IPS-NIHi7 (cell line): ENCODE data around the gene NCAM1.

Source experiments
- DNase-seq: peaks from one replicate; pipeline ENCODE4 v3.0.0; 2012; ENCODE audit warnings: mixed read lengths; ENCODE audit errors: extremely low spot score

The NCAM1 gene

DNA sequence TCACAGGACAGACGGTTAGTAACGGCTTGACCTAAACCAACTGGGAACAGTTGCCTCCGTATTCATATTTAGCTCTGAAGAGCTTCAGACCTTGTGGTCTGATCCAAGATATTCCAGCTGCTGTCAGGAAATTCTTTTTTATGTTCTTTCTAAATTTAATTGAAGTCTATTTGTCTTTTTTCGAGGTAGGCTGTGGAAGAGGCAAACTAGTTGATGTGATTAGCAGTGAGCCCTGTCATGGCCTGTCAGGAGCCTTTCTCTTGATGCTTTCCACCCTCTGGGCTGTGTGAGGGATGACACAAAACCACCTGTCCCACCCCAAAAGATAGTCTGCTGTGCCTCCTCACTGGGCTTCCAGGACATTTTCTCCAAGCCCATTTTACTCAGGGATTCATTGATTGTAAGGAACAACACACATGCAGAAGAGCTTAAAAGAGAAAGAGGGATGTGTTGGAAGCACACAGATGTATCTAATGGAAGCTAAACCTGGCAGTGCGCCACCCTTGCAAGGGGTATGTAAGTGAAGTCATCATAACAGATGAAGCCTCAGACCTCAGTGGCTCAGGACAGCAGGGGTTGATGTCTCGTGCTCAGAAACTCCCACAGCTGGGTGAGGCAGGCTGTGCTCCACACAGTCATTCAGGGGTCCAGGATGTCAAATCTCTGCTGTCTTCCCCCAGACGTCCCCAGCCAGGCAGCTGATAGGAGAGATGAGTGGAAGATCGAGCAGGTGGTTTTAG lies 170.0 kb downstream of the NCAM1 start:
- no peak for DNase-seq

DNA sequence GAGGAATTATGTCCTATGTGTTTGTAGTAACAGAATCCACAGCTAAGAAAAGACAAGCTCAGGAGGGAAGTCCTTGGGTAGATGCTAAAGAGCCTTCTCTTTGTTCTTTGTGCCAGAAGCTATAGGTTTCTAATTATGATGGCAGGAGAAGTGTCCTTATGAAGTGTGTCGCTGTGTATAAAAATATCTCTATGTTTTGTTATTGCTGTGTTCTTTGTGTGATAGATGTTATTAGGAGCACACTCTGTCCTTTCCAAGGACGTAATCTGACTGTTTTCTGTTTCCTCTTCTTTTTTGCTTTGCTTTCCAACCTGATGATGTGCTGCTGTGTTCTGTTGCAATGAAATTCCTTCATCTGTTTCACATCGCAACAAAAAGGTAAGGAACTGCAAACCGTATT lies 171.9 kb downstream of the NCAM1 start:
- no peak for DNase-seq

DNA sequence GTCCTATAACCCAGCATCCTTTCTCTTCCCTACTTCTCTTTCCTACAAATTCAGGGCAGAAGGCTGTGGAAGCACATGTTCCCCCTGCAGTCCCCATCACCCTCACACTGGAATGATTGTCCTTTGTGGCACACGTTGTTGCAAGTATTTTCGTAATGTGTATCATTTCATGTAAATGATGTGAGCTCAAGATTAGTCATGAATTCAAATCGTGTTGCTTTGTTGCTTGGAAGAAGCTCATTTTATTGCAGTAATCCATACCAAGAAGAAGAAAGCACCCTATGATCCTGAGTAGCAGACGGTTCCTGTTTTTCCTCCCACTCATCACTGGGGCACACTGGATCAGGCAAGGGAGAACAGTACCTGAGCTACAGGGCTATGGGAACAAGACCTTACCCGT lies 173.4 kb downstream of the NCAM1 start:
- no peak for DNase-seq

DNA sequence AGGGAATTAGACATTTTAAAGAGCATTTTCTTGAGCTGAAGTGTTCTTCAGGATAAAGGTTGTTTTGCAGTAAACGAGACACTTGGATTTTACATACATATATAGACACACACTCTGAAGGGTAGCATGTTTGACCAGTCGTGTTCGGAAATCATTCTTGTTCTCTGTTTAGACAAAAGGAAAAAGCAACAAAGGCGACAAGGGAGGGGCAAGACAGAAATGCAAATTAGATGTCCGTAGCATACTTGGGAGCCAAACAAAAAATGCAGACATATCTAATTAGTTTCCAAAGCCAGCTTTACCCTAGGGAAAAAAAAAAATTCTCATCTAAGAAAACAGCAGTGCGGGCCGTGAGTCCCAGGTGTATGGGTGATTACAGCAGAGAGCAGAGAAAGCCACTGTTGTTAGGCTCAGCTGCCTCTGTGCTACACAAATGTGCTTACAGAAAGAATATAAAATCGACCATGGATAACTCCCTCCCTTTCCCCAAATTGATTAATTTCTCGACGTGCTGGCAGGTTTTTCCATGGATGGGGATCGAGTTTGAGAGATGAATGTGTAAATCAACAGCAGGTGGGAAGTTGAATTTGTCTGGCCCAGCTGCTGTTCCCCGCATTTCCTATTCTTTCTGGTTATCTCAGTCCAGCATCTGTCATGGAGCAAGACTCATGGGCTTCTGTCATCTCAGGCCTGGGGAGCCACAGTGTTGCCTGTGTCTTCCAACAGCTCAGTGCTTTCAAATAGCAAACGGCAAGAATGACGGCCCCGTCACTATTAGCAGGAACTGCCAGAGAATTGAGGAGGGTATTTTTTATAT lies 176.7 kb downstream of the NCAM1 start:
- DNase-seq = no peak

DNA sequence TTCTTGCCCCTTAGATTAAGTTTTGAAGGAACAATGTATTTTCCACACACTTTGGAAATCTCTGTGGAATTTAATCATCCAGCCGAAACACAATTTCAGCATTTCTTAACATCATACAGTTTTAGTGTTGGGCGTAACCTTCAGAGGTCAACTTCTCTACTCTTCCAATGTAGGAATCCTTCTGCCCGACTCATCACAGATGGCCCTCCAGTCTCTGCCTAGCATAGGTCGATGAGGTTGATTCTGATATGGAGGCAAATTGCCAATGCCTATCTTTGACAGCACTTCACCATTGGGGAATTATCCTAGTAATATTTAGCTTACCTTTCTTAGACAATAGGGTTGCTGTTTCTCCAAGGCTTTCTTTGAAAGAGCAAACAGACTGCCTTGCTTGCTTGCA lies 177.5 kb downstream of the NCAM1 start:
- DNase-seq = no peak

DNA sequence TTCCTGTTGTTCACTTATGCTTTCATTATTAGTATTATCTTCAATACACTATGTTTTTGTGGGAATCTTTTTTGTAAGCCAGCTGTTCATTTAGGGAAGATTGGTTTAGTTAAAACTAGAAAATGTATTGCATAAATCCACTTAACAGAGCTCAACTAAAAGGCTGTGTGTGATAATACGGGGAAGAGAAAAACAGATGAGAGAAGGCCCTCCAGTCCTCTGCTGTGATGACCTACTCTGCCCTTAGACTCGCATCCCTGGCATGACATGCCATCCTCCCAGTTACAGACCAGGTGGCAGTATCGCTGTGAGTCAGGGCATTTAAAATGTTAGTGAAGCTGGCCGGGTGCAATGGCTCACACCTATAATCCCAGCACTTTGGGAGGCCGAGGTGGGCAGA lies 179.8 kb downstream of the NCAM1 start:
- no peak for DNase-seq

DNA sequence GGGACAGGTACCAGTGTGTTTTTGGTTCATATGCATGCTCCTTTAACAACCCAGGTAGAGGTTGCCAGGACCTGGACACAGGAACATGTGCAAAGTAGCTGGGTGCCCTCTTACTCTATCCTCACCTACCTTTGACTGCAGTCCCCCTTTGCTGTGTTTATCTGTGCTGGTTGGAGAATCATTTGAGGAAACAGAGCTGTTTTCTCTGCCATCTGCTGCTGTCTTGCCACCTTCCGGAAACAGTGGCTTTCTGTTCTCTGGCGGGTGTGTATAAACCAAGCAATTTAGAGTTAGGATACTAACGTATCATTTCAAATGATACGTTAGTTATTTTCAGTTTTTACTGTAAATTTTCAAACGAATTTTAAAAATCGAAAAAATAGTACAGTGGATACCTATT lies 181.3 kb downstream of the NCAM1 start:
- DNase-seq = no peak

DNA sequence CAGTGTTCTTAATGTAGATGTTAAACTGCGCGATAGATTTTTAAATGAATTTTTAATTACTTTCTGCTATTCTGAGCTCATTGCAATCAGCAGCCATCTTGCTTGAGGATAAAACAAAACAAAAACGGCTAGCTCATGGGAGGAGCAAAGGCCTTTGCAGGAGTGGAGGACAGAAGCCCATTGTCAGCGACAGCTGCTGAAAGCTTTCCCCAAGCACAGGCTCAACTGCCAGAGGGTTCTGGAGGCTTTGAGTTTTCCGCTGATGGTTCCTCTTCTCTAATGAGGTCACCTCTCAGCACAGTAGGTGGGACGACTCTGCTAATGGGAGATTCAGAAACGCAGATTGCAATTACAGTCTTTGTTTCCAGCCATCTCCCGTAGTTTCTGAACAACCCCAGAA lies 186.0 kb downstream of the NCAM1 start:
- DNase-seq = peak; percentile 53

DNA sequence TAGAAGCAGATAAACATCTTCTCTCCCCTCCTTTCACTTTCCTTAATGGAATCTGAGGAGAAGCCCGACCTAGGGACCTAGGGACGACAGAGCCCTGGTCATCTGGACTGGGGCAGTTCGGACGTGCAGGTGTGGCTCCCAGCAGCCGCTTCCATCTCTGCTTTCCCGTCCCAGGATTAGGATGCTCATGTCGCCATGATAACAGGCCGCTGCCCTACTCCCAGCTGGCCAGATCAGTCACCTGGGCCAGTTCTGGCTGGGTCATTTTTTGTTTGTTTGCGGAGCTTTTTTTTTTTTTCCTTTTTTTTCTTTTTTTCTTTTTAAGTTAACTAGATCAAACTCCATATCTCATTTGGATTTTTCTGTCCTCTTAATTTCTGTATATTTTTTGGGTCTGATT lies 186.9 kb downstream of the NCAM1 start:
- DNase-seq = no peak

DNA sequence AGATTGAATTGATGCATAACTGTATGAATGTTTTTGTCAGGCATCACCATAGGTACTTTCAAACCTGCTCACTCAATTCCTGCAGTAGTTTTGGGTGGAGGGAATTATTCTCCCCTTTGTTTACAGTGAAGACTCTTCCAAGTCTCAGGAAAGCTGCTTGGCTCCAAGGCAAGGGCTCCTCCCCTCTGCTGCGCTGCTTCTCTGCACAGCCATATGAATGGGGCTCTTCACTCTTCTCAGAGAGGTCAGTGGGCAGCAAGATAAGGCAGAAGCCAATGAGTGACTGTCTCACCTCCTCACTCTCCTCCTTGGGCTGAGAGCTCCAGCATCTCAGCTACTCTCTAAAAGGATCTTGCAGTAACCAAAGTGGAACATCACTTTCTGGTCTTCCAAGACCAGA lies 187.4 kb downstream of the NCAM1 start:
- no peak for DNase-seq

DNA sequence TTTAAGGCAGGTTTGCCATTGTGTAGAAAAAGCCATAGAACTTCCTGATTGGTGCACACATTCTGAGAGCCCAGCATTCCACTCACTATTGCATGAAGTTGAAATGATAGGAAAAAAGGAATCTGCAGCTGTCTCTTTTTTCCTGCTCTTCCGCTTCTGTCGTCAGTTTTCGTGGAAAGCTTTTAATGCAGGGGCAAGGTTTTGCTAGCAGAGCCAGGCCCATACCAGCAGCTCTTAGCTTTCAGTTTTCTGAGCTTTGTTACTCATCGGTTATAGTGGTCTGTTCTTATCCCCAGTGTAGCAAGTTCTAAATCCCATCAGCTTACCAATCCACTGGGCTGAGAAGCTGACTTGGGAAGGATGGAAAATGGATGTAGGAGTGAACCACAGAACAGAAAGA lies 190.3 kb downstream of the NCAM1 start:
- DNase-seq = no peak

DNA sequence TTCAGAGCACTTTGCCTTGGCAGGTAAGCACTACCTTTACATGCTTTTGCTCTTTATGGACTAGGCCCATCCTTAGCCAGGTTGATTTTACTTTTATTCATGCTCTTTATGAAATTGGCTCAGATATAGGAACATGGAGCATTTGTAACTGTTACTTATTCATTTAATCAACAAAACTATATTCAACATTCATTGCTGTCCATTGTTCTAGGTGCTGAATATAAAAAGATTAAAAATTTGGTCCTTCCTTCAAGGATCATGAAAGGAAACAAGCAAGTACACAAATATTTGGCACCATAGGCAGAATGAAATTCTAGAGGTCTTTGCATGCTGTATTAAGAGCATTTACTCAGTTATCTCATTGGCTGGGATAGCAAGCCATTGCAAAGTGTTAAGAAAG lies 191.3 kb downstream of the NCAM1 start:
- no peak for DNase-seq

DNA sequence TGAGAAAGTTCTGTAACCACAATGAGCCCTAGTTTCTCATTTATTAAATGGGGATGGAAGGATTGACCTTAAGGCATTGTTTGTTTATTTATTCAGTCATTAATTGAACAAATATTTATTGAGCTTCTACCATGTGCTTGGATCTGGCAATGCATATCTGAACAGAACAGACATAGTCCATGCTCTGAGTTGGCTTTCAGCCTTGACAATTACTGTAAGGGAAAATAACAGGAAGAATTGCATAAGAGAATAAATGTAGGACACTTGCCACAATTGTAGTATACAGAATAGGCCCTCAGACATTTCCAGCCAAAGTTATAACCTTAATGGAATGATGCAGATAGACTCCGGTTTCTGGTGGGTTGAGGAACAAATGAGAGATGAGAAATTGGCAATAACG lies 192.6 kb downstream of the NCAM1 start:
- DNase-seq = no peak

DNA sequence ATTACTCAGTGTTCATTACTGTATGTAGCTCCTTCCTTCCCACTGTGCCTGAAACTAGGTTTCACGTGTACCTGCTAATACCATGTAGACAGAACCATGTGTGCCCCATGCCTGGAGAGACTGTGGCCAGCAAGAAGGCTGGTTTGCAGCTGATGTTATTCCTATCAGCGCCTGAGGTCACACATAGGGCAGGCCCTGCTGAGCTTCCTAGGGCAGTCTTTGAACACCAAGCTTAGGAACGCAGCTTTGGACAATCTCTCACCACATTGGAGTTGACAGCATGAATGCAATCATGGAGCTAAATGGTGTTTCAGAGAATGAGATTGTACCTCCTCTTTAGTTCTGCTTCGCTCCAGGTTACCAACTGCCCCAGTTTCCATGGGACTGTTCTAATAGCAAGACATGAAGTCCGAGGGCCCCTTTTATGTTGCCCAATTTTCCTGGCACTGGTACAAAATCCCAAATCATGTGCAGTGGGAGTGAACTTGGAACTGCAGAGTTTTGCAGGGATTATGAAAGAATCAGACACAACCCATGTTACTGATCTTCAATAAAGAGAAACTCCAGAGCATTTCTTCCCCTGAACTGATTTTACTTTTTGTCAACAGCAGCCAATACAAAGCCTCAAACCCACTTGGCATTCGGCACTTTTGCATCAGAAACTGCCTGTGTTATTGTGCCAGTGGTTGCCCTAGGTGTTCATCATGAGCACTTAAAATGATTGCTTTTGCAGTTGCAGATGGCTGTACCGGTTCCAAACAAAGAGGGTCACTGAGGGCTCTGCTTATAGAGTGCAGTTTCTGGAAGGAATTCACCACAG lies 199.0 kb downstream of the NCAM1 start:
- no peak for DNase-seq

DNA sequence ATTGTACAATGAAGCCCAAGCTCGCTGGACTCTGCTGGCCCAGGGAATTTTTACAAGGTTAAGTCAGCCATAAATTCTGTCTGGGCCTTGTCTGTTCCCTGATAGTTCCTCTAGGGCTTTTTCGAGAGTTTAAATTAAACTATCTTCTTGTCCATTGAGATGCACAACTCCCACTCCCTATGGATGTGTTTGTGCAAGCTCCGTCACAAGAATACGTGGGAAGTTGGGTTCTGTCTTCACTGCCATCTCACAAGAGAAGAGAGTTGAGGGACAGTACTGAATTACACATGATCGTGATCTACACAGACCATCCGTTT lies 199.5 kb downstream of the NCAM1 start:
- no peak for DNase-seq

DNA sequence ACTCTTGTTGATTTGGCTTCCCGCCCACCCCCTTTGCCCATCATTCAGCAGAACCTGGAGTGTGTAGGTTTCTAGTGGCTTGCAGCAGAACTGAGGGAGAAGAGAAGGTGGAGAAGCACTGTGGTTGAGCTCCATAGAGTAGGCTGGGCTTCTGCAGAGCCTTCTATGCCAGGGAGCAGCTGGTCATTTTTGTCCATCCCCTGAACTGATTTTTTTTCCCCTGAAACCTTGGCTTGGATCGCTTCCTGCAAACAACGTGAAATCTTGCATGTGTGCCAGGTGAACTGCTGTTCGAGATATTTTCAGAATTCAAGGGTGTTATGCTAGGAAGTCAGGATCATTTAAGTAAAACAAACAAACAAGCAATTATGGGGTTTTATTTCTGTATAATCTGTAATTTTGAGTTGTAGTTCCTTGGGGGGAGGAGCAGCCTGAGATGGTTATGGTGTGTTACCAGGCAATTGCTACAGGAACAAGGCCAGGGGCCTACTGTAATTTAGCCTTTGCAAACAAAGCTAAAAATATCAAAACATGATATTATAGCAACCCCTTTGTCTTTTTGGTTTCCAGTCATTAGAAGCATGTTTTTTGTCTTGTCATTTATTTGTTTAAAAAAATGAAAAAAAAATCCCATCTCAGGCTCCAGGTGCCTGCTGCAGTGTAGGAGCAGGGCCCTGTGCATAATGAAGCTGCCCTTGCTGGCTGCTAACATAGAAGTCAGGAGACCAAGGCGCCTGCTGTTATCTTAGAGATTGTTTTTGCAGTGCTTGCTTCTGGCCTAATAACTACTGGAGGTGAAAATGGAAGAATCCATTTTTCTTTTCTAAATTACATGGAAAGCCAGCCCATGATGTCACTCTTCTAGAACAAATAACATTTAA lies 200.7 kb downstream of the NCAM1 start:
- no peak for DNase-seq

DNA sequence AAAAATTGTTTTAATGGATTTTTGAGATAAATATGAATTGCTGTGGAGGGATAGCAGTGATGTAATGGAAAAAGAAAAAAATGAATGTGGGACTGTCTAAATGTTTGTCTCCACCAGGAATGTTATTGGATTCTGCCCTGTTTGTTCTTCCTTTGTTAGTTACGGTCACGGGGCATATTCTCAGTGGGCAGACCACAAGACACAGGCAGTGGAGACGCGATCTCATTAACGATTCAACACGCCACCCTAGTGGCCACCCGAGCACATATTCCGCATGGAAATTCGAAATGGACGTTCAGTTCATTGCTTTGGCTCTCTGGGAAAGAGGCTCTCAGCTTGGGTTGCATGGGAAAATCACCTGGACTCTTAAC lies 201.4 kb downstream of the NCAM1 start:
- no peak for DNase-seq

DNA sequence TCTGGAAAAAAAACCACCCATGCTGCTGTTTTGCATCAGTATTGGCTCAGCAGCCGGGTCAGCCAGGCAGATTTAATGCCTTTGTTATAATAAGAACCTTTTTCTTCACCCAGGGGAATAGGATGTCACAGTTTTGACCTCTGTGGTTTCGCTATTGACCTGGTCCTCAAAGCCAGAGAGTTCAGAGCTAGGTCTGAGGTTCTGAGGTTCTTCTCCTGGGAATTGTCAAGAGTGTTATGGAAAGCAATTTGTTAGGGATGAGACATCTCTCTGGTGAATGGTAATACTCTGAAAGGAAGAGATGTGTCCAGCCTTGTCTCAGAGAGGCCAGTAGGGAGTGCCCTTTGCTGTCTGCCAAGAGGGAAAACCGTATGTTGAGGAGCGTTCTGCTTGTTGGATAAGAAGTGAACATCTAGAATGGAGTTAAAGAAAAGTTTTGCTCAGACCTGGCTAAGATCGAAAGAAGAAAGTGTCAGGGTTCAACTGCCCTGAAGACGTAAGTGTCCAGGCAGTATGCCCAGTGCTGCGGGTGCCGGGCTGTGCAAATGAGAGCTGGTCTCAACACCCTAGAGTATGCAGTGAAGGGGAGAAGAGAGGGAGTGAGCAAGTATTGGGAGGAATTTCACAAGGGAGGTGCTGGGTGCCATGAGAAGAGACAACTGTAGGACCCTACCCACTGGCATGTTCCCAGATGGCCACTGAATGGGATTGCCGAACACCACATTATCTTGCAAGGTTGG lies 202.2 kb downstream of the NCAM1 start:
- no peak for DNase-seq

DNA sequence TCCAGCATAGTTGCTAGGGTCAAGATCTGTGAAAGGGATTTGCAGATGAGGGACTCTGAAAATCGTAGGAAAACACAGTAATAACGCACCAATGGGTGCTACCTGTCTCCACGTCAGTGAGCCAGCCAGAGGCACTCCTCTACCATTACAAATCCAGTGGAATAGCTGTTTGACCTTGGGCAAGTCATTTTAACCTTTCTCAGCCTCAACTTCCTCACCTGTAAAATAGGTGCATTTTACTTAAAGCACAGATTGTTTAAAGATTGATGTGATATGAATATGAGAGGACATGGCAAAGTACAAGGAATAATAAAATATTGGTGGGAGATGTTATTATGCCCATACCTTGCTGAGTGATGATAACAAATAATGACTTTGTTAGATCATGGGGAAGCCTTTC lies 205.1 kb downstream of the NCAM1 start:
- DNase-seq = no peak

DNA sequence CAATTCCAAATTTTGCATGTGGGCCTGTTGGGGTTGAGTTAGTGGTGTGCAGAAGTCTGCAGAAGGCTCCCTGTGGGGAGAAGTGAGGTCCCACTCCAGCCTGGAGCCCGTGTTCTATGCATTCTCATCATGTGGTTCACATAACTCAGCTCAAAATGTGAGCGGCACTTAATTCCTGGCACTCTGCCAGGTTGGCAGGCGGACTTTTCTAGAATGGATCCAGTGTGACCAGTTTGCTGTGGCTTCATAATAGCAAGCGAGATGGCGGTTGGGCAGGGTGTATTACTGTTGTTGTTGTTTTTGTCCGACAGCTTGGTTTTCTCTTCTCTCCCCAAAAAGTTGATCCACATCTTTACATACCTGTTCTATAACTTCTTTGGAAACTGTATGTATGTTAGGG lies 206.4 kb downstream of the NCAM1 start:
- no peak for DNase-seq
